Measurements from ENCODE around the gene EVA1C. TPM values are rescaled to one million over a fixed set of nuclear protein-coding genes. Genes with fewer than 3 reads are reported as not detected.
"Not testable (repeated sequence)": the region's sequence is repeated elsewhere in the genome, so short reads cannot be mapped to it uniquely, and the experiment has no call there.

The EVA1C gene
- total RNA-seq, 3 donors from 2014 or later (not counting 1 experiment from before 2014, with no cell fraction given) = 14.7 to 27.8 (median 15.8) TPM

DNA sequence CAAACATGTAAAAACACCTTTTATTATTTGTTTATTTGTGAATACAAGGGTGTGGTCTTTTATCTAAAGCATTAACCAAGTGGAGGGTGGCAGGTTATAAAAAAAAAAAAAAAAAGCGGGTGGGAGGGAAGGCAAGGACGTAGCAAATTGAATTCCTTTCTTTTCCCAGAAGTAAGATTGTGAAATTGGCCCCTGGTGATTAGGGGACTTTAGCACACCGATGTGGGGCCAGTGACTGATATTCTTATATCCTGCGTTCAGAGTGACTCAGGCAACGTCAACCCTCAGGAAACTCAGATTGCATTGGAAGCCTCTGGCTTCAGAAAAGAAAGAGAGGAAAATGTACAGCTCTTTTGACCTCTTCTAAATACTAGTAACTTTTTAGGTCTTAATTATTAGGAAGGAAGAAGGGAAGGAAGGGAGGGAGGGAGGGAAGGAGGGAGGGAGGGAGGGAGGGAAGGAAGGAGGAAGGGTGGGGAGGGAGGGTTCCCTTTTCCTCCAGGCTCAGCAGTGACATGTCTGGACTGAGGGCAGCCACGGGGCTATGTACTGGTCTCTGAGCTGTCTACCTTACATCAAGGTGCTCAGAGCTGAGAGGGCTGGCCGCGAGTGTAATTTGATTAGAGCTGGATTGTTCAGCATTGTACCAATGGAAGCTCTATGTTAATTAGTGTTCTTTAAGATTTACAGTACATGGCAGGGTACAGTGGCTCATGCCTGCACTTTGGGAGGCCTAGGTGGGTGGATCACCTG, 30.2 kb downstream of the EVA1C start:
- TF ChIP-seq, protein P1, sequence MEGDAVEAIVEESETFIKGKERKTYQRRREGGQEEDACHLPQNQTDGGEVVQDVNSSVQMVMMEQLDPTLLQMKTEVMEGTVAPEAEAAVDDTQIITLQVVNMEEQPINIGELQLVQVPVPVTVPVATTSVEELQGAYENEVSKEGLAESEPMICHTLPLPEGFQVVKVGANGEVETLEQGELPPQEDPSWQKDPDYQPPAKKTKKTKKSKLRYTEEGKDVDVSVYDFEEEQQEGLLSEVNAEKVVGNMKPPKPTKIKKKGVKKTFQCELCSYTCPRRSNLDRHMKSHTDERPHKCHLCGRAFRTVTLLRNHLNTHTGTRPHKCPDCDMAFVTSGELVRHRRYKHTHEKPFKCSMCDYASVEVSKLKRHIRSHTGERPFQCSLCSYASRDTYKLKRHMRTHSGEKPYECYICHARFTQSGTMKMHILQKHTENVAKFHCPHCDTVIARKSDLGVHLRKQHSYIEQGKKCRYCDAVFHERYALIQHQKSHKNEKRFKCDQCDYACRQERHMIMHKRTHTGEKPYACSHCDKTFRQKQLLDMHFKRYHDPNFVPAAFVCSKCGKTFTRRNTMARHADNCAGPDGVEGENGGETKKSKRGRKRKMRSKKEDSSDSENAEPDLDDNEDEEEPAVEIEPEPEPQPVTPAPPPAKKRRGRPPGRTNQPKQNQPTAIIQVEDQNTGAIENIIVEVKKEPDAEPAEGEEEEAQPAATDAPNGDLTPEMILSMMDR (IDR thresholded peaks at IDR 0.05) = no peak

DNA sequence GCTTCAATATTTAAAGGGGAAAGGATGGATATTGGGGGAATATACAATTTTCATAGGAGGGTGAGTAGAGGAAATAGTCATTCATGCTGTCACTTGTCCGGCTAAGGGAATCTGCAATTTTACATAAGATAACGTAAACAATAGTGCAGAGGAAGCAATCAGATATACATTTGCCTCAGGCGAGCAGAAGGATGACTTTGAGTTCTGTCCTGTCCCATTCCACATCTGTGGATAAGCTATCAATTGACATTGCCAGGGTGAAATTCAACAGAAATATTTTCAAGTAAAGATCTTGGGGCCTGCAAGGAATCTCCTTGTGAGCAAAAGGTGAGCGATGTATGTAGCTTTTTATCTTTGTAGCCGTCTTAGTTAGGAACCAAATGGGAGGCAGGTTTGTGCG, 32.6 kb downstream of the EVA1C start:
- H3K4me1 Mint-ChIP-seq = peaks cover 5 to 17% of the 10 kb centered on the region in 2 donors
- WGBS (ENCODE audit: insufficient coverage) = 98% methylated on average over 6 of the region's 6 CpGs
- no peaks in the 10 kb centered on the region for H3K27me3 ChIP-seq (ENCODE audit: control insufficient read depth, insufficient read depth, low read length)

More for the DNA sequence above, 30.2 kb downstream of the EVA1C start:
- no peaks in the 10 kb centered on the region for H3K36me3 Mint-ChIP-seq
- H3K27ac ChIP-seq (ENCODE audit: low read length) = no peak overlapping the region
- H3K36me3 ChIP-seq (ENCODE audit: control insufficient read depth, insufficient read depth, low read length) = no peaks in the 10 kb centered on the region
- peaks cover 3% of the 10 kb centered on the region in 2 donors for H3K9me3 Mint-ChIP-seq
- no peak overlapping the region for H3K4me3 ChIP-seq (ENCODE audit: low read length)
- H3K4me3 Mint-ChIP-seq = no peak overlapping the region
- H3K4me1 Mint-ChIP-seq = peaks cover 10 to 23% of the 10 kb centered on the region in 2 donors
- no peaks in the 10 kb centered on the region for H3K27me3 Mint-ChIP-seq (ENCODE audit: low read depth in 2 of 2)
- peaks cover 2% of the 10 kb centered on the region for H3K4me1 ChIP-seq (ENCODE audit: control insufficient read depth, insufficient read depth, low read length)
- ATAC-seq (no peak), DNase-seq (no peak)
- no peaks in the 10 kb centered on the region for H3K9me3 ChIP-seq (ENCODE audit: control insufficient read depth, insufficient read depth, low read length)
- H3K27ac Mint-ChIP-seq = no peak overlapping the region
- 95% methylated on average over 7 of the region's 8 CpGs for WGBS (ENCODE audit: insufficient coverage)
- intact Hi-C loops (cut with micrococcal nuclease) = no loop called here
- no peaks in the 10 kb centered on the region for H3K27me3 ChIP-seq (ENCODE audit: control insufficient read depth, insufficient read depth, low read length)

GRCh38 chr21:32446440-32446839, 33.9 kb downstream of the EVA1C start:
- H3K27me3 ChIP-seq (ENCODE audit: control insufficient read depth, insufficient read depth, low read length); ATAC-seq; H3K27me3 Mint-ChIP-seq (ENCODE audit: low read depth in 2 of 2); H3K4me3 Mint-ChIP-seq; H3K9me3 ChIP-seq (ENCODE audit: control insufficient read depth, insufficient read depth, low read length); H3K27ac ChIP-seq (ENCODE audit: low read length); H3K9me3 Mint-ChIP-seq; H3K36me3 Mint-ChIP-seq; H3K4me1 ChIP-seq (ENCODE audit: control insufficient read depth, insufficient read depth, low read length); H3K4me1 Mint-ChIP-seq; H3K4me3 ChIP-seq (ENCODE audit: low read length); DNase-seq; intact Hi-C loops (cut with micrococcal nuclease); H3K27ac Mint-ChIP-seq; H3K36me3 ChIP-seq (ENCODE audit: control insufficient read depth, insufficient read depth, low read length): not testable (repeated sequence)
- WGBS (ENCODE audit: insufficient coverage) = over 99% methylated on average over 3 of the region's 3 CpGs

More for the DNA sequence above, 32.6 kb downstream of the EVA1C start:
- H3K9me3 ChIP-seq (ENCODE audit: control insufficient read depth, insufficient read depth, low read length) = no peaks in the 10 kb centered on the region
- H3K27me3 Mint-ChIP-seq (ENCODE audit: low read depth in 2 of 2) = no peaks in the 10 kb centered on the region
- H3K36me3 ChIP-seq (ENCODE audit: control insufficient read depth, insufficient read depth, low read length) = no peaks in the 10 kb centered on the region
- no peak overlapping the region for H3K27ac Mint-ChIP-seq
- intact Hi-C loops (cut with micrococcal nuclease) = no loop called here
- H3K4me1 ChIP-seq (ENCODE audit: control insufficient read depth, insufficient read depth, low read length) = no peaks in the 10 kb centered on the region
- TF ChIP-seq, protein P1 (IDR thresholded peaks at IDR 0.05) = no peak
- H3K4me3 Mint-ChIP-seq = no peak overlapping the region
- ATAC-seq = no peak
- H3K4me3 ChIP-seq (ENCODE audit: low read length) = no peak overlapping the region
- DNase-seq = no peak
- peaks cover 3% of the 10 kb centered on the region in 2 donors for H3K9me3 Mint-ChIP-seq
- H3K27ac ChIP-seq (ENCODE audit: low read length) = no peak overlapping the region
- no peaks in the 10 kb centered on the region for H3K36me3 Mint-ChIP-seq

GRCh38 chr21:32447224-32447623, 34.7 kb downstream of the EVA1C start:
- intact Hi-C loops (cut with micrococcal nuclease) = no loop called here
- Mint-ChIP-seq H3K27ac (no peak overlapping the region), H3K4me3 (no peak overlapping the region), H3K4me1 (peaks cover 10 to 11% of the 10 kb centered on the region in 2 donors), H3K36me3 (no peaks in the 10 kb centered on the region), H3K9me3 (peaks cover 3% of the 10 kb centered on the region in 2 donors), H3K27me3 (ENCODE audit: low read depth in 2 of 2) (no peaks in the 10 kb centered on the region)
- H3K27me3 ChIP-seq (ENCODE audit: control insufficient read depth, insufficient read depth, low read length) = no peaks in the 10 kb centered on the region
- H3K27ac ChIP-seq (ENCODE audit: low read length) = no peak overlapping the region
- 93% methylated on average over 2 of the region's 5 CpGs for whole genome bisulfite sequencing (ENCODE audit: insufficient coverage)
- H3K4me3 ChIP-seq (ENCODE audit: low read length) = no peak overlapping the region
- DNase-seq (no peak), ATAC-seq (no peak)
- H3K4me1 ChIP-seq (ENCODE audit: control insufficient read depth, insufficient read depth, low read length) = no peaks in the 10 kb centered on the region
- TF ChIP-seq, protein P1 (IDR thresholded peaks at IDR 0.05) = no peak
- no peaks in the 10 kb centered on the region for H3K36me3 ChIP-seq (ENCODE audit: control insufficient read depth, insufficient read depth, low read length)
- H3K9me3 ChIP-seq (ENCODE audit: control insufficient read depth, insufficient read depth, low read length) = no peaks in the 10 kb centered on the region

Measured in natural killer cell (primary cell).